Spleen (tissue), 7 donors: ENCODE data around the gene FAM3D.

Source experiments
- CTCF ChIP-seq, 11 experiments: fragments of 200-600 bp in 7 of 11; fragments of 450-650 bp in 4 of 11; sonication (generic) in 4 of 11; IDR thresholded peaks in 8 of 11; conservative IDR thresholded peaks in 3 of 11; 1 replicate in 7 of 11; 2 replicates in 4 of 11; pipeline versions ENCODE4 v1.4.0 to v1.8.0; 2016 to 2021; ENCODE audit warnings: antibody characterized with exemption in 11 of 11, inconsistent platforms in 4 of 11, mild to moderate bottlenecking in 1 of 11
- POLR2A ChIP-seq, 3 donors: fragments of 450-650 bp; IDR thresholded peaks; one replicate each; pipeline ENCODE4 v1.5.1; 2017; ENCODE audit warnings: antibody characterized with exemption in 3 of 3, mild to moderate bottlenecking in 1 of 3
- donor health status: DM: no; HTN: no; CAD: no; lungs with moderate emphysema.
- donor health status: DM: no; HTN: no; CAD: no.
- donor health status: DM: no; HTN: no; CAD: no.

GRCh38 chr3:58708116-58708791 lies 41.7 kb upstream of the FAM3D start:
- TF ChIP-seq POLR2A (IDR thresholded peaks at IDR 0.05): no peak
- no peak for TF ChIP-seq CTCF (IDR thresholded peaks at IDR 0.05 in 8 of 11, conservative IDR thresholded peaks at IDR 0.05 in 3 of 11)
